Loucy (cell line): Measurements from ENCODE around the gene IGLL1.
"Not testable (repeated sequence)": the region's sequence is repeated elsewhere in the genome, so short reads cannot be mapped to it uniquely, and the experiment has no call there.

Experiments
- H2AFZ ChIP-seq: fragments of 200-600 bp; sonication (generic); 2 replicates; pipeline ENCODE4 v1.6.0; 2016; ENCODE audit warnings: antibody characterized with exemption, mild to moderate bottlenecking, low read length, moderate library complexity
- H3F3A ChIP-seq: fragments of 200-600 bp; 2 replicates; pipeline ENCODE4 v1.6.0; 2016; ENCODE audit warnings: antibody characterized with exemption, low read depth, mild to moderate bottlenecking
- H3K27me3 ChIP-seq: fragments of 200-600 bp; sonication (generic); 2 replicates; pipeline ENCODE4 v1.6.1; 2014; ENCODE audit warnings: low read length, mild to moderate bottlenecking; ENCODE audit not compliant: insufficient read depth, poor library complexity, severe bottlenecking
- H3K36me3 ChIP-seq: fragments of 200-600 bp; sonication (generic); 2 replicates; pipeline ENCODE4 v1.6.1; 2016; ENCODE audit warnings: low read length; ENCODE audit not compliant: insufficient read depth
- H3K4me1 ChIP-seq: fragments of 200-600 bp; sonication (generic); 2 replicates; pipeline ENCODE4 v1.5.1; 2014; ENCODE audit warnings: low read length, mild to moderate bottlenecking; ENCODE audit not compliant: insufficient read depth, poor library complexity, severe bottlenecking
- H3K4me2 ChIP-seq: fragments of 200-600 bp; sonication (generic); 2 replicates; pipeline ENCODE4 v1.6.0; 2014; ENCODE audit warnings: antibody characterized with exemption, low read length, low read depth, mild to moderate bottlenecking; ENCODE audit not compliant: poor library complexity, severe bottlenecking
- H3K4me3 ChIP-seq: fragments of 200-600 bp; sonication (generic); 2 replicates; pipeline ENCODE4 v1.5.1; 2014; ENCODE audit warnings: low read length, mild to moderate bottlenecking, mixed read lengths; ENCODE audit not compliant: poor library complexity, severe bottlenecking
- H3K79me2 ChIP-seq: fragments of 200-600 bp; sonication (generic); 2 replicates; pipeline ENCODE4 v1.6.1; 2014; ENCODE audit warnings: low read length; ENCODE audit not compliant: insufficient read depth
- H3K9ac ChIP-seq: fragments of 200-600 bp; sonication (generic); 2 replicates; pipeline ENCODE4 v1.6.0; 2014; ENCODE audit warnings: mild to moderate bottlenecking, low read depth, low read length, moderate library complexity; ENCODE audit not compliant: poor library complexity, severe bottlenecking
- H3K9me2 ChIP-seq: fragments of 200-600 bp; sonication (generic); replicated peaks from 2 replicates; pipeline ENCODE4 v1.6.1; 2016; ENCODE audit warnings: low read depth, low read length, mixed read lengths
- H3K9me3 ChIP-seq: fragments of 200-600 bp; sonication (generic); 2 replicates; pipeline ENCODE4 v1.6.1; 2014; ENCODE audit warnings: mild to moderate bottlenecking, antibody characterized with exemption, low read length, low read depth; ENCODE audit not compliant: insufficient read depth
- H4K20me1 ChIP-seq: fragments of 200-600 bp; sonication (generic); 2 replicates; pipeline ENCODE4 v1.6.0; 2014; ENCODE audit warnings: antibody characterized with exemption, low read length, mild to moderate bottlenecking; ENCODE audit not compliant: insufficient read depth, poor library complexity, severe bottlenecking
- CTCF ChIP-seq: fragments of 200-600 bp; sonication (generic); conservative IDR thresholded peaks from 2 replicates; pipeline ENCODE4 v1.5.1; 2014; ENCODE audit warnings: mild to moderate bottlenecking, antibody characterized with exemption, low read length
- EZH2phosphoT487 ChIP-seq: fragments of 200-600 bp; IDR thresholded peaks from 2 replicates; pipeline ENCODE4 v1.6.1; 2018; ENCODE audit warnings: antibody characterized with exemption, mild to moderate bottlenecking, moderate library complexity, borderline replicate concordance

Gene IGLL1

GRCh38 chr22:23598805-23599518 is 18.9 kb upstream of the IGLL1 start:
- Histone ChIP-seq H3K36me3 (no peaks in the 10 kb centered on the region), H3F3A (no peaks in the 10 kb centered on the region), H3K9me2 (no peaks in the 10 kb centered on the region), H3K4me3 (no peak overlapping the region), H2AFZ (no peak overlapping the region), H3K4me2 (no peak overlapping the region), H3K79me2 (no peaks in the 10 kb centered on the region), H3K9ac (no peak overlapping the region), H3K9me3 (no peaks in the 10 kb centered on the region), H3K4me1 (no peaks in the 10 kb centered on the region), H4K20me1 (no peaks in the 10 kb centered on the region), H3K27me3 (no peaks in the 10 kb centered on the region)
- TF ChIP-seq EZH2phosphoT487 (no peak), CTCF (no peak)

GRCh38 chr22:23597576-23598268 is 17.6 kb upstream of the IGLL1 start:
- H3K4me2 ChIP-seq, H3K4me1 ChIP-seq, H2AFZ ChIP-seq, H3K9ac ChIP-seq, H3K79me2 ChIP-seq, H4K20me1 ChIP-seq, H3K36me3 ChIP-seq, H3K9me2 ChIP-seq, H3K9me3 ChIP-seq, H3F3A ChIP-seq, H3K27me3 ChIP-seq, H3K4me3 ChIP-seq: not testable (repeated sequence)

- H3K9me3 ChIP-seq, H3K4me3 ChIP-seq, H3K4me2 ChIP-seq, H3K4me1 ChIP-seq, H3K79me2 ChIP-seq, H3F3A ChIP-seq, H2AFZ ChIP-seq, H4K20me1 ChIP-seq, H3K27me3 ChIP-seq, H3K9me2 ChIP-seq, H3K9ac ChIP-seq, H3K36me3 ChIP-seq: not testable (repeated sequence)
Measured at GRCh38 chr22:23595904-23596303, 15.8 kb upstream of the IGLL1 start.

GRCh38 chr22:23591846-23592245 is 11.8 kb upstream of the IGLL1 start:
- Histone ChIP-seq H3K4me3 (no peak overlapping the region), H2AFZ (no peak overlapping the region), H3K4me1 (peaks cover 39% of the 10 kb centered on the region), H3F3A (no peaks in the 10 kb centered on the region), H3K79me2 (peaks cover 30% of the 10 kb centered on the region), H3K27me3 (no peaks in the 10 kb centered on the region), H3K9me2 (no peaks in the 10 kb centered on the region), H3K4me2 (no peak overlapping the region), H3K9ac (no peak overlapping the region), H3K36me3 (no peaks in the 10 kb centered on the region), H4K20me1 (no peaks in the 10 kb centered on the region), H3K9me3 (no peaks in the 10 kb centered on the region)
- TF ChIP-seq CTCF (no peak), EZH2phosphoT487 (no peak)
